ENCODE measurements around the gene ABLIM2. TPM values are rescaled to one million over a fixed set of nuclear protein-coding genes. Genes with fewer than 3 reads are reported as not detected.

ABLIM2 gene
- total RNA-seq, 3 donors from 2014 or later (not counting 1 experiment from before 2014, with no cell fraction given): 0.71 to 2.8 (median 1.3) TPM

DNA sequence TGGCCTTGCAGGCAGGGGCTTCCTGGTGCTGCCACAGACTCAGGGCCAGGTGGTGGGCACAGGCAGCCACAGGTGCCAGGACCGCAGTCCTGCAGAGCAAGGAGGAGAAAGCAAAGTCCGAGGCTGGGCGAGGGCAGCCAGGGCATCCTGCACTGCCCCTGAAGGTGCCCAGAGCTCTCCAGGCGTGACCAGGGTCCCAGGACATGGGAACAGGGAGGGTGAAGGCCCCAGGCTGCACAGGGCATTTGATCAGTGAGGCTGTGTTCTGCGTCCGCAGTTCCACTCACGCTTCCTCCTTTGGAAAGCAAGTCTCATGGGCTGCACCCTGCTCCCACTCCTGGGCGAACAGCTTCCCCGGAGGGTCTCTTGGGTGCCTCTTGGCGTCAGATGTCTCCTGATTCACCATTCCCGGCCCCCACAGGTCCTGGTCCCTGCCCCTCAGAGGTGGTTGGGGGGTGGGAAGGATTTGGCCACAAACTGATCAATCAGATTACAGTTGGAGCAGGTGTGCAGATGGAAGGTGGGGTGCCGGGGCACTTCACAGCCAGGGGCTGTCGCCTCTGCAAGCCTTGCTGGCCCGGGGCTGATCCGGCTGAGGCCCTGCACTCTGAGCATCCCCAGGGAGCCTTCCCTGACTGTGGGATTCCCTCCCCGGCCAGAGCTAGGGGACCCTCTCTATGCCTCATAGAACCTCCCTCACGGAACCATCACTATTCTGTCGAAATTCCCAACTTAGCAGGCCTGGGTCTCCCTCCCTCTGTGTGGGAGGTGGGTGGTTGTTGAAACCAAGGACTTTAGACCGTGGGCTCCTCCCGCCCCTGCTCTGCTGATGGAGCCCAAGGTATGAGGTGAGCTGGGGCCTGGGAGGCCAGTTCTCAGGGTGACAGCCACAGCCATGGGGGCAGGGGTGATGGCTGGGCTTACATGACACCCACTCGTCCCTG lies 43.8 kb upstream of the ABLIM2 start:
- no peaks in the 10 kb centered on the region for H3K36me3 Mint-ChIP-seq

GRCh38 chr4:8201321-8201781 lies 42.7 kb upstream of the ABLIM2 start:
- Mint-ChIP-seq H3K9me3 (no peaks in the 10 kb centered on the region), H3K27ac (peak overlapping the region in 1 of 2 donors; percentile 93), H3K4me3 (peak overlapping the region; percentile 96), H3K27me3 (ENCODE audit: low read depth in 2 of 2) (peaks cover 0 to 3% of the 10 kb centered on the region in 2 donors), H3K36me3 (no peaks in the 10 kb centered on the region), H3K4me1 (peaks cover 29 to 66% of the 10 kb centered on the region in 2 donors)
- Histone ChIP-seq H3K4me3 (ENCODE audit: low read length) (peak overlapping the region; percentile 60), H3K36me3 (ENCODE audit: control insufficient read depth, insufficient read depth, low read length) (no peaks in the 10 kb centered on the region), H3K9me3 (ENCODE audit: control insufficient read depth, insufficient read depth, low read length) (no peaks in the 10 kb centered on the region), H3K27me3 (ENCODE audit: control insufficient read depth, insufficient read depth, low read length) (no peaks in the 10 kb centered on the region), H3K27ac (ENCODE audit: low read length) (peak overlapping the region; percentile 66), H3K4me1 (ENCODE audit: control insufficient read depth, insufficient read depth, low read length) (peaks cover 74% of the 10 kb centered on the region)
- TF ChIP-seq, protein P1, sequence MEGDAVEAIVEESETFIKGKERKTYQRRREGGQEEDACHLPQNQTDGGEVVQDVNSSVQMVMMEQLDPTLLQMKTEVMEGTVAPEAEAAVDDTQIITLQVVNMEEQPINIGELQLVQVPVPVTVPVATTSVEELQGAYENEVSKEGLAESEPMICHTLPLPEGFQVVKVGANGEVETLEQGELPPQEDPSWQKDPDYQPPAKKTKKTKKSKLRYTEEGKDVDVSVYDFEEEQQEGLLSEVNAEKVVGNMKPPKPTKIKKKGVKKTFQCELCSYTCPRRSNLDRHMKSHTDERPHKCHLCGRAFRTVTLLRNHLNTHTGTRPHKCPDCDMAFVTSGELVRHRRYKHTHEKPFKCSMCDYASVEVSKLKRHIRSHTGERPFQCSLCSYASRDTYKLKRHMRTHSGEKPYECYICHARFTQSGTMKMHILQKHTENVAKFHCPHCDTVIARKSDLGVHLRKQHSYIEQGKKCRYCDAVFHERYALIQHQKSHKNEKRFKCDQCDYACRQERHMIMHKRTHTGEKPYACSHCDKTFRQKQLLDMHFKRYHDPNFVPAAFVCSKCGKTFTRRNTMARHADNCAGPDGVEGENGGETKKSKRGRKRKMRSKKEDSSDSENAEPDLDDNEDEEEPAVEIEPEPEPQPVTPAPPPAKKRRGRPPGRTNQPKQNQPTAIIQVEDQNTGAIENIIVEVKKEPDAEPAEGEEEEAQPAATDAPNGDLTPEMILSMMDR (IDR thresholded peaks at IDR 0.05): no peak
- DNase-seq (peak in 1 of 2 donors; percentile 77), ATAC-seq (peak in 1 of 3 donors; percentile 8)
- intact Hi-C loops (cut with micrococcal nuclease): no loop called here
- WGBS (ENCODE audit: insufficient coverage): 23% methylated on average over 9 of the region's 9 CpGs

More for the DNA sequence above, 43.8 kb upstream of the ABLIM2 start:
- Histone ChIP-seq H3K4me3 (ENCODE audit: low read length) (peak overlapping the region; percentile 32), H3K4me1 (ENCODE audit: control insufficient read depth, insufficient read depth, low read length) (peaks cover 75% of the 10 kb centered on the region), H3K27me3 (ENCODE audit: control insufficient read depth, insufficient read depth, low read length) (no peaks in the 10 kb centered on the region), H3K36me3 (ENCODE audit: control insufficient read depth, insufficient read depth, low read length) (no peaks in the 10 kb centered on the region), H3K27ac (ENCODE audit: low read length) (peak overlapping the region; percentile 26), H3K9me3 (ENCODE audit: control insufficient read depth, insufficient read depth, low read length) (no peaks in the 10 kb centered on the region)
- H3K9me3 Mint-ChIP-seq: no peaks in the 10 kb centered on the region
- H3K4me1 Mint-ChIP-seq: peaks cover 29 to 68% of the 10 kb centered on the region in 2 donors
- 65% methylated on average over 21 of the region's 21 CpGs for WGBS (ENCODE audit: insufficient coverage)
- H3K4me3 Mint-ChIP-seq: peak overlapping the region; percentile 25
- peak overlapping the region in 1 of 2 donors; percentile 93 for H3K27ac Mint-ChIP-seq
- no peak for DNase-seq
- intact Hi-C loops (cut with micrococcal nuclease): no loop called here
- H3K27me3 Mint-ChIP-seq (ENCODE audit: low read depth in 2 of 2): no peaks in the 10 kb centered on the region
- TF ChIP-seq, protein P1 (IDR thresholded peaks at IDR 0.05): no peak
- no peak for ATAC-seq

DNA sequence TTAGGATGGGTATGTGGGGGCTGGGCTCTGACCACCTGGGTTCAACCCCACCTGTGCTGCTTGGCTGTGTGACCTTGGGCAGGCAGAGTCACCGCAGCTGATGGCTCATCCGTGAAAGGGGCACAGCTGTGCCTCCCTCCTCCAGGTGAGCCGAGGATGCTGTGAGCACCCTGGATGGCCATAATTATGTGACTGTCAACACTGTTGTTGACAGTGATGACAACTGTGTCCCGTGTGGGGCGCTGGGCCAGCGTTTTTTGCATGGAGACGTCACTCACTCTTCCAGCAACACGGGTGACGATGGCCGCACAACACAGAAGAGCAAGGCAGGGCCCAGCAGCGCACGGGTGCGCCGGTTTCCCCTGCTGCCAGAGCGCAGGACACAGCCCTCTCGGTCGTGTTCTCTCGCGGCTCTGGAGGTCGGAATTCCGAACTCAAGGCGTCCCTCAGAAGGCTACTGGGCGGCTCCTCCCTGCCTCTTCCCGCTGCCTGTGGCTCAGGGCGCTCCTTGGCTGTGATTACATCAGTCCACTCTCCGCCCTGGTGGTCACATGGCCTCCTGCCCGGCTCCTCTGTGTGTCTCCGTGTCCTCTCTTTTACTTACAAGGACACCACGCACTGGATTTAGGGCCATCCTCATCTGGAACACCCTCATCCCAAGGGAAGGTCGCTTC lies 41.8 kb upstream of the ABLIM2 start:
- Mint-ChIP-seq H3K36me3 (no peaks in the 10 kb centered on the region), H3K4me1 (peaks cover 23 to 59% of the 10 kb centered on the region in 2 donors), H3K27ac (peak overlapping the region; percentile 84 to 93), H3K27me3 (ENCODE audit: low read depth in 2 of 2) (peaks cover 0 to 3% of the 10 kb centered on the region in 2 donors), H3K9me3 (no peaks in the 10 kb centered on the region), H3K4me3 (peak overlapping the region; percentile 96)
- Histone ChIP-seq H3K4me3 (ENCODE audit: low read length) (peak overlapping the region; percentile 60), H3K27me3 (ENCODE audit: control insufficient read depth, insufficient read depth, low read length) (no peaks in the 10 kb centered on the region), H3K36me3 (ENCODE audit: control insufficient read depth, insufficient read depth, low read length) (no peaks in the 10 kb centered on the region), H3K27ac (ENCODE audit: low read length) (peak overlapping the region; percentile 66), H3K9me3 (ENCODE audit: control insufficient read depth, insufficient read depth, low read length) (no peaks in the 10 kb centered on the region), H3K4me1 (ENCODE audit: control insufficient read depth, insufficient read depth, low read length) (peaks cover 65% of the 10 kb centered on the region)
- DNase-seq: peak in 1 of 2 donors; percentile 67
- intact Hi-C loops (cut with micrococcal nuclease): no loop called here
- TF ChIP-seq, protein P1 (IDR thresholded peaks at IDR 0.05): no peak
- 29% methylated on average over 30 of the region's 30 CpGs for WGBS (ENCODE audit: insufficient coverage)
- ATAC-seq: peak in 1 of 3 donors; percentile 19
